Tibial artery (tissue), 4 donors: ENCODE measurements around the gene EEF2K.
A peak's percentile ranks its signal among the peaks of the same experiment; 100 is the strongest.
"Not testable (repeated sequence)": the region's sequence is repeated elsewhere in the genome, so short reads cannot be mapped to it uniquely, and the experiment has no call there.

ENCODE experiments used
- DNase-seq, 2 donors: peaks; one replicate each; pipeline ENCODE4 v3.0.0-alpha.2; 2019
- H3K27ac ChIP-seq, 2 donors: fragments of 200-600 bp; sonication (generic) in 1 of 2; 1 replicate in 1 of 2; 2 replicates in 1 of 2; pipeline ENCODE4 v1.5.1; 2018 to 2019; ENCODE audit warnings: mild to moderate bottlenecking in 1 of 2
- H3K27me3 ChIP-seq, 2 donors: fragments of 200-600 bp; sonication (generic) in 1 of 2; one replicate each; pipeline versions ENCODE4 v1.5.1 to v1.6.0; 2016 to 2019
- H3K36me3 ChIP-seq, 3 donors: fragments of 200-600 bp; sonication (generic) in 2 of 3; one replicate each; pipeline ENCODE4 v1.5.1; 2016 to 2019; ENCODE audit warnings: mild to moderate bottlenecking in 2 of 3
- H3K4me1 ChIP-seq, 4 donors: fragments of 200-600 bp; sonication (generic) in 2 of 4; 1 replicate in 3 of 4; 2 replicates in 1 of 4; pipeline ENCODE4 v1.5.1; 2016 to 2019
- H3K4me3 ChIP-seq, 2 donors: fragments of 200-600 bp; sonication (generic) in 1 of 2; 1 replicate in 1 of 2; 2 replicates in 1 of 2; pipeline ENCODE4 v1.5.1; 2018 to 2019; ENCODE audit warnings: mild to moderate bottlenecking in 2 of 2
- H3K9me3 ChIP-seq, 3 donors: fragments of 200-600 bp; sonication (generic) in 1 of 3; one replicate each; pipeline ENCODE4 v1.5.1; 2016 to 2019
- intact Hi-C: fragments of 100-400 bp; cut with DNase I; formaldehyde crosslinking; loops from one replicate; pipeline ENCODE4 v1.15.0; 2023; ENCODE audit warnings: low total_unique reads
- TF ChIP-seq, protein P1 (sequence below), 2 experiments: fragments of 200-600 bp in 1 of 2; fragments of 450-650 bp in 1 of 2; IDR thresholded peaks; one replicate each; pipeline ENCODE4 v1.5.1; 2017 to 2019; ENCODE audit warnings: antibody characterized with exemption in 2 of 2, mild to moderate bottlenecking in 1 of 2, moderate library complexity in 1 of 2

Gene EEF2K

DNA sequence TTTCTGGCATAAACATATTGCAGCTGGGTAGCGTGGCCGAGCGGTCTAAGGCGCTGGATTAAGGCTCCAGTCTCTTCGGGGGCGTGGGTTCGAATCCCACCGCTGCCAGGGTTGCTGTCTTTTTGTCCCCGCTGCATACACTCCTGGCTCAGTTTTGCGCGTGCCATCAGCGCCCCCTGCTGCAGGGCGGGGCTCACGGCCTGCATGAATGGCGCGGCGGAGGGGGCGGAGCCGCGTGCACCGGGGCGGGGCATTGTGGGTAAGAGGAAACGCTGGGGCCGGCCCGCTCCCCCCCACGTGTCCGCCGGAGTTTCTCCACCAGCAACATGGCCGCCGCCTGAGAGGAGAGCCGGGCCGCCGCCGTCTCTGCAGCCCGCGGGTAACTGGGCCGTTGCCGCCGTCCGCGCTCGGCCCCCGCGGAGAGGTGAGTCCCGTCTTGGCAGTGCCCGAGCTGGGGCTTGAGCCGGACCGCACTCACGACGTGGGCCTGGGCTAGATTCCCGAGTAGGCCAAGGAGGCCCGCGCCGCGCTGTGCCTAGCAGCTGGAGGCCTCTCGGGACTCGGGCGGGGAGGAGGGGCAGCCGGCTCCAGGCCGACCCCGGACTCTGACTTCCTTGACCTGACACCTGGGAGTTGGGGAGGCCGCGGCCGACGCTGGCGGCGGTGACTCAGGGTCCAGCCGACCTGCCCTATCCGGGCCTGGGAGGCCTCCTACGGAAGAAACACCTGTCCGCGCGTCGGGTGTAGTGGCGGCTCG lies 91.2 kb downstream of the EEF2K start, which contains the start of gene POLR3E:
POLR3E (plus strand) TSS at position 296 of the 757 bp plus-strand sequence. CDS start 5,560 bp downstream, outside the sequence.
- no peaks in the 10 kb centered on the region for H3K9me3 ChIP-seq
- intact Hi-C loops = loop anchor here (10.0 kb wide), 1 partner anchor 62 kb away; no protein-coding TSS in a partner anchor
- DNase-seq = peak; percentile 100
- H3K27ac ChIP-seq = peak within 1 kb of the TSS; percentile 89 to 90
- no peaks in the 10 kb centered on the region for H3K27me3 ChIP-seq
- H3K4me3 ChIP-seq = peak within 1 kb of the TSS; percentile 85 to 91
- peaks cover 0 to 27% (median 16%) of the 10 kb centered on the region in 4 donors for H3K4me1 ChIP-seq
- H3K36me3 ChIP-seq = peaks cover 0 to 7% (median 0%) of the 10 kb centered on the region in 3 donors
- TF ChIP-seq, protein P1, sequence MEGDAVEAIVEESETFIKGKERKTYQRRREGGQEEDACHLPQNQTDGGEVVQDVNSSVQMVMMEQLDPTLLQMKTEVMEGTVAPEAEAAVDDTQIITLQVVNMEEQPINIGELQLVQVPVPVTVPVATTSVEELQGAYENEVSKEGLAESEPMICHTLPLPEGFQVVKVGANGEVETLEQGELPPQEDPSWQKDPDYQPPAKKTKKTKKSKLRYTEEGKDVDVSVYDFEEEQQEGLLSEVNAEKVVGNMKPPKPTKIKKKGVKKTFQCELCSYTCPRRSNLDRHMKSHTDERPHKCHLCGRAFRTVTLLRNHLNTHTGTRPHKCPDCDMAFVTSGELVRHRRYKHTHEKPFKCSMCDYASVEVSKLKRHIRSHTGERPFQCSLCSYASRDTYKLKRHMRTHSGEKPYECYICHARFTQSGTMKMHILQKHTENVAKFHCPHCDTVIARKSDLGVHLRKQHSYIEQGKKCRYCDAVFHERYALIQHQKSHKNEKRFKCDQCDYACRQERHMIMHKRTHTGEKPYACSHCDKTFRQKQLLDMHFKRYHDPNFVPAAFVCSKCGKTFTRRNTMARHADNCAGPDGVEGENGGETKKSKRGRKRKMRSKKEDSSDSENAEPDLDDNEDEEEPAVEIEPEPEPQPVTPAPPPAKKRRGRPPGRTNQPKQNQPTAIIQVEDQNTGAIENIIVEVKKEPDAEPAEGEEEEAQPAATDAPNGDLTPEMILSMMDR (IDR thresholded peaks at IDR 0.05) = peak; percentile 95 to 99

DNA sequence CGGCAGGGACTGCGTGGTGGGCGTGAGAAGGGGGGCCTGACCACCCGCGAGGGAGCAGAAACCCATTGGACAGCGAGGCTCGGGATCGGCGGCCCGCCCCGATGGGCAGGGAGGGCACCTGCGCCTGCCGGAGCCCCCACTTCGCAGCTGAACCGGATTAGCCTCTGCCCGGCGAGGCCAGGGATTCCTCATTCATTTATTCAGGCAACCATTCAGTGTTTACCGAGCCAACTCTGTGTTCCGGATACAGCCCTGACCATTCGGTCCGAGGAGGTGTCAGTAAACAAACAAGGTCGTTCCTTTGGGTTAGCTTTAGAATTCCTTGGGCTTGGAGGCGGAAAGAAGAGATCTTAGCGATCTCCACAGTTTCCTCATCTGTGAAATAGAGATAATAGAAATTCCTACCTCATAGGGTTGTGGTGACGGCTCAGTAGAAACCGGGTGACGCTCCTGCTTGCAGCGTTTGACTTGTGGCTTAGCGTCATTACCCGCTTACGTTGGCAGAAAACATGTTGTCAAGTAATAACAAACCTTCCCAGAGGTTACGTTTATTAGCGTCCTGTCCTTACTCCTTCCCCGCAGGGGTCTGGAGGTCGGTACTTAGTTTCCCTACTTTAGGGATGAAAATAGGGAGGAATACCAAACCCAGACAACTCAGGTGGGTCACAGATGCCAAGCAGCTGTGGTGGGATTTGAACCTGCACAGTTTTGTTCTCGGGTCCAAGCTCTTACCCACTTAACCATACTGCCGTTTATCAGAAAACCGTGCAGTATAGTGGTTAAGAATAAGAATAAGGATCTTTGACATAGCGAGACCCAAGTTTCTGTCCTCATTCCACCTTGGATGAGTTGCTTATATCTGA lies 92.0 kb downstream of the EEF2K start:
- no peaks in the 10 kb centered on the region for H3K27me3 ChIP-seq
- H3K9me3 ChIP-seq = no peaks in the 10 kb centered on the region
- DNase-seq = peak; percentile 39 to 84
- peak overlapping the region; percentile 89 to 90 for H3K27ac ChIP-seq
- TF ChIP-seq, protein P1 (IDR thresholded peaks at IDR 0.05) = no peak
- H3K36me3 ChIP-seq = peaks cover 4 to 15% (median 4%) of the 10 kb centered on the region in 3 donors
- H3K4me1 ChIP-seq = peaks cover 0 to 27% (median 16%) of the 10 kb centered on the region in 4 donors
- intact Hi-C loops = loop anchor here (2.0 to 10.0 kb wide), 2 partner anchors 63 to 99 kb away; no protein-coding TSS in a partner anchor
- peak overlapping the region; percentile 85 to 91 for H3K4me3 ChIP-seq

DNA sequence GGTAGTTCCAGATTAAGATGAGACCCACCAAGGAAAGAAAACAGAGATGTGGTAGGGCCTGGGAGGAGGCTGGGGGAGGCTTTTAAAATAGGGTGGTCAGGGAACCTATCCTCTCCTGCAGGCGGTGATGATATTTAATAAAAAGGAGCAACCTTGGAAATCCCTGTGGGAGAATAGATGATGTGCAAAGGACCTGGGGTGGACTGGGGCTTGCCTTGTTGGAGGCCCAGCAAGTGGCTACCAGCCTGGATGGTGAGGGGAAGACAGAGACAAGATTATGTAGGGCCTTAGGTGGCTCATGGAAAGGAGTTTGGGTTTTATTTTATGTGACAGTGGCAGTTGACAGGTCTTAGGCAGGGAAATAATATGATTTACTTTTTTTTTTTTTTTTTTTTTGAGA lies 93.0 kb downstream of the EEF2K start:
- Histone ChIP-seq H3K4me1 (peaks cover 0 to 27% (median 16%) of the 10 kb centered on the region in 4 donors), H3K36me3 (peaks cover 9 to 20% (median 10%) of the 10 kb centered on the region in 3 donors), H3K9me3 (no peaks in the 10 kb centered on the region), H3K27me3 (no peaks in the 10 kb centered on the region), H3K4me3 (peak overlapping the region in 1 of 2 donors; percentile 91), H3K27ac (peak overlapping the region in 1 of 2 donors; percentile 89)
- intact Hi-C loops = loop anchor here (2.0 to 10.0 kb wide), 2 partner anchors 64 to 100 kb away; no protein-coding TSS in a partner anchor
- no peak for DNase-seq
- TF ChIP-seq, protein P1 (IDR thresholded peaks at IDR 0.05) = no peak

DNA sequence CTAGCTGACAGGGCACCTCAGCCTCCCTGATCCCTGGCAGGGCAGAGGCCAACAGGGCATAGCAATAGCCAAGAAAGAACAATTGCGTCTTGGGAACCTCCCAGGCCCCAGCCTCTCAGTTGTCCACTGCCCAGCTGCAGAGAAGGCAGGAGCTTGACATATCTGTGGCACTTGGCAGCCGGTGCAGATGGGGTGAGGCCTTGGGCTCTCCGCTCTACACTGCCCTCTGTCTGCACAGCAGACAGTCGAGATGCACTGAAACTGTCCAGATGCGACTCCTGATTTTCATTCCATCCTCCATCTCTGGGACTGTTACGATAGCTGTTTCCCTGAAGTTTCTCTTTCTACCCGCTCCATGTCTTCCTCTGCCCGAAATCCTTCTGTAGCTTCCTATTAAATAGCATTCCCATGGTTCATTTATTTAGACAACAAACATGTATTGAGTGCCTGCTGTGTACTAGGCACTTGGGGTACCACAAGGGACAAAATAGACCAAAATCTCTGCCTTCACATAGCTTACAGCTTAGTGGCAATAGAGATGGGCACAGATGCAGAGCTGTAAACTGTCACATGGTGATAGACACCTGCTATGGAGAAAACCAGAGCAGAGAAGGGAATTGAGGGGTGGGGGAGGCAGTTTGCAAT lies 94.5 kb downstream of the EEF2K start:
- Histone ChIP-seq H3K4me3 (no peak overlapping the region), H3K36me3 (peaks cover 11 to 36% (median 24%) of the 10 kb centered on the region in 3 donors), H3K27ac (no peak overlapping the region), H3K27me3 (no peaks in the 10 kb centered on the region), H3K4me1 (peaks cover 0 to 27% (median 16%) of the 10 kb centered on the region in 4 donors), H3K9me3 (no peaks in the 10 kb centered on the region)
- no peak for DNase-seq
- TF ChIP-seq, protein P1 (IDR thresholded peaks at IDR 0.05) = peak; percentile 14 to 41
- intact Hi-C loops = loop anchor here (5.0 kb wide), 1 partner anchor 293 kb away; the partner anchor contains the start of gene MOSMO

DNA sequence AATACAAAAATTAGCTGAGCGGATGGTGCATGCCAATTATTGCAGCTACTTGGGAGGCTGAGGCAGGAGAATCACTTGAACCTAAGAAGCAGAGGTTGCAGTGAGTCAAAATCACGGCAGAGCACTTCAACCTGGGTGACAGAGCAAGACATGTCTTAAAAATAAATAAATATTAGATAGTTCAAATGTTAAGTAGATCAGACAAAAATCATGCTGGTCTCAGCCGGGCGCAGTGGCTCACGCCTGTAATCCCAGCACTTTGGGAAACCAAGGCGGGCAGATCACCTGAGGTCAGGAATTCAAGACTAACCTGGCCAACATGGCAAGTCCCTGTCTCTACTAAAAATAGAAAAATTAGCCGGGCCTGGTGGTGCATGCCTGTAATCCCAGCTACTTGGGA lies 95.3 kb downstream of the EEF2K start:
- Histone ChIP-seq H3K36me3 (peaks cover 11 to 44% (median 32%) of the 10 kb centered on the region in 3 donors), H3K4me1 (peaks cover 0 to 24% (median 14%) of the 10 kb centered on the region in 4 donors)
- not testable (repeated sequence) for H3K27ac ChIP-seq, H3K27me3 ChIP-seq, H3K9me3 ChIP-seq, DNase-seq, H3K4me3 ChIP-seq
- intact Hi-C loops = loop anchor here (5.0 kb wide), 1 partner anchor 294 kb away; the partner anchor contains the start of gene MOSMO
